HCT116 (cell line): ENCODE data around the gene SH2D3C.
A peak's percentile ranks its signal among the peaks of the same experiment; 100 is the strongest.

Experiments
- CEBPB ChIP-seq: IDR thresholded peaks from 2 replicates; pipeline ENCODE4 v1.6.1; 2012; ENCODE audit warnings: low read depth
- ELF1 ChIP-seq: IDR thresholded peaks from 2 replicates; pipeline ENCODE4 v1.6.1; 2012; ENCODE audit warnings: low read depth, borderline replicate concordance
- EZH2 ChIP-seq: fragments of 200-600 bp; sonication (generic); IDR thresholded peaks from 2 replicates; pipeline ENCODE4 v1.6.1; 2017; ENCODE audit warnings: antibody characterized with exemption, mixed run types
- EZH2phosphoT487 ChIP-seq: fragments of 200-600 bp; IDR thresholded peaks from 2 replicates; pipeline ENCODE4 v1.6.1; 2018; ENCODE audit warnings: antibody characterized with exemption, borderline replicate concordance
- JUND ChIP-seq: IDR thresholded peaks from 2 replicates; pipeline ENCODE4 v1.6.1; 2012
- POLR2A ChIP-seq: IDR thresholded peaks from 2 replicates; pipeline ENCODE4 v1.7.0; 2011; ENCODE audit warnings: borderline replicate concordance; ENCODE audit not compliant: insufficient read depth, insufficient read length; ENCODE audit errors: extremely low read depth
- POLR2AphosphoS5 ChIP-seq: IDR thresholded peaks from 2 replicates; pipeline ENCODE4 v1.6.1; 2011; ENCODE audit warnings: mild to moderate bottlenecking, low read depth, low read length, moderate library complexity
- SIN3A ChIP-seq: IDR thresholded peaks from 2 replicates; pipeline ENCODE4 v1.6.1; 2012; ENCODE audit warnings: low read depth
- ZNF274 ChIP-seq: fragments of 200-500 bp; sonication (Bioruptor generic); IDR thresholded peaks from 2 replicates; pipeline ENCODE4 v1.6.1; 2014; ENCODE audit warnings: mild to moderate bottlenecking, low read depth, low read length, inconsistent platforms
- TF ChIP-seq, protein P1 (sequence below): IDR thresholded peaks from 2 replicates; pipeline ENCODE4 v1.6.1; 2012; ENCODE audit warnings: low read depth
- TF ChIP-seq, protein P2 (sequence below), 3 experiments: fragments of 200-600 bp in 1 of 3; sonication (generic) in 1 of 3; IDR thresholded peaks in 2 of 3; conservative IDR thresholded peaks in 1 of 3; 2 replicates each; pipeline ENCODE4 v1.5.1; 2012 to 2017; ENCODE audit warnings: low read depth in 2 of 3, low read length in 2 of 3, antibody characterized with exemption in 1 of 3, borderline replicate concordance in 1 of 3, control low read depth in 1 of 3, mild to moderate bottlenecking in 1 of 3, mixed read lengths in 1 of 3, mixed run types in 1 of 3, moderate library complexity in 1 of 3; ENCODE audit not compliant: insufficient read depth in 1 of 3
- TF ChIP-seq, protein P3 (sequence below): IDR thresholded peaks from 2 replicates; pipeline ENCODE4 v1.6.1; 2011; ENCODE audit warnings: mild to moderate bottlenecking, low read length, moderate library complexity; ENCODE audit not compliant: insufficient replicate concordance; ENCODE audit errors: extremely low read depth

DNA sequence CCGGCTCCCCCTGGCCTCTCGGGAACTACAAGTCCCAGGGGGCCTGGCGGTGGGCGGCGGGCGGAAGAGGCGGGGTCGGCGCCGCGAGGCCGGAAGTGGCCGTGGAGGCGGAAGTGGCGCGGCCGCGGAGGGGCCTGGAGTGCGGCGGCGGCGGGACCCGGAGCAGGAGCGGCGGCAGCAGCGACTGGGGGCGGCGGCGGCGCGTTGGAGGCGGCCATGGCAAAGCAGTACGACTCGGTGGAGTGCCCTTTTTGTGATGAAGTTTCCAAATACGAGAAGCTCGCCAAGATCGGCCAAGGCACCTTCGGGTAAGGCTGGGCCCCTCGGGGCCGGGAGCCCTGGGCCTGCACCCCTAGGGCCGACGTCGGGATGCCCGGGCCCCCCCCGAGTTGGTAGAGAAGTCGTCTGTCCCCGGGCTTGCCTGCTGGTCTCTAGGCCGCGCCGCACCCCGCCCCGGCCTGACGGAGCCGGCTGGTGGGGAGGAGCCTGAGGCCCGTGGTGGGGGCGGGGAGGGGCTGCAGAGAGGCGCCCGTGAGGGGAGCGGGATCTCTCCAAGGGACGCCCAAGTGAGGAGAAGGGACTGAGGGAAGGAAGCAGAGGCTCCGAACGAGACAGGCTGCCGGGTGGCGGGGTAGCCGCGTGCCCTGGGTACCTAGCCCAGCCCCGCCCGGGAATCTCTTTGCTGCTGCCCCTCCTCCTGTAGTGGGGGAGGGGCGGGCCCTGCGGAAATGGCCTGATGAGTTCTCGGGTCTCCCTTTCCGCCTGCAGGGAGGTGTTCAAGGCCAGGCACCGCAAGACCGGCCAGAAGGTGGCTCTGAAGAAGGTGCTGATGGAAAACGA is 7.7 kb upstream of the SH2D3C start, which contains the start of gene CDK9:
- TF ChIP-seq, protein P1, sequence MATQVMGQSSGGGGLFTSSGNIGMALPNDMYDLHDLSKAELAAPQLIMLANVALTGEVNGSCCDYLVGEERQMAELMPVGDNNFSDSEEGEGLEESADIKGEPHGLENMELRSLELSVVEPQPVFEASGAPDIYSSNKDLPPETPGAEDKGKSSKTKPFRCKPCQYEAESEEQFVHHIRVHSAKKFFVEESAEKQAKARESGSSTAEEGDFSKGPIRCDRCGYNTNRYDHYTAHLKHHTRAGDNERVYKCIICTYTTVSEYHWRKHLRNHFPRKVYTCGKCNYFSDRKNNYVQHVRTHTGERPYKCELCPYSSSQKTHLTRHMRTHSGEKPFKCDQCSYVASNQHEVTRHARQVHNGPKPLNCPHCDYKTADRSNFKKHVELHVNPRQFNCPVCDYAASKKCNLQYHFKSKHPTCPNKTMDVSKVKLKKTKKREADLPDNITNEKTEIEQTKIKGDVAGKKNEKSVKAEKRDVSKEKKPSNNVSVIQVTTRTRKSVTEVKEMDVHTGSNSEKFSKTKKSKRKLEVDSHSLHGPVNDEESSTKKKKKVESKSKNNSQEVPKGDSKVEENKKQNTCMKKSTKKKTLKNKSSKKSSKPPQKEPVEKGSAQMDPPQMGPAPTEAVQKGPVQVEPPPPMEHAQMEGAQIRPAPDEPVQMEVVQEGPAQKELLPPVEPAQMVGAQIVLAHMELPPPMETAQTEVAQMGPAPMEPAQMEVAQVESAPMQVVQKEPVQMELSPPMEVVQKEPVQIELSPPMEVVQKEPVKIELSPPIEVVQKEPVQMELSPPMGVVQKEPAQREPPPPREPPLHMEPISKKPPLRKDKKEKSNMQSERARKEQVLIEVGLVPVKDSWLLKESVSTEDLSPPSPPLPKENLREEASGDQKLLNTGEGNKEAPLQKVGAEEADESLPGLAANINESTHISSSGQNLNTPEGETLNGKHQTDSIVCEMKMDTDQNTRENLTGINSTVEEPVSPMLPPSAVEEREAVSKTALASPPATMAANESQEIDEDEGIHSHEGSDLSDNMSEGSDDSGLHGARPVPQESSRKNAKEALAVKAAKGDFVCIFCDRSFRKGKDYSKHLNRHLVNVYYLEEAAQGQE: no peak
- TF ChIP-seq CEBPB (no peak), SIN3A (no peak), EZH2 (no peak), ZNF274 (no peak), POLR2A (no peak), EZH2phosphoT487 (no peak), POLR2AphosphoS5 (peak; percentile 54), JUND (no peak), ELF1 (no peak)
- TF ChIP-seq, protein P2, sequence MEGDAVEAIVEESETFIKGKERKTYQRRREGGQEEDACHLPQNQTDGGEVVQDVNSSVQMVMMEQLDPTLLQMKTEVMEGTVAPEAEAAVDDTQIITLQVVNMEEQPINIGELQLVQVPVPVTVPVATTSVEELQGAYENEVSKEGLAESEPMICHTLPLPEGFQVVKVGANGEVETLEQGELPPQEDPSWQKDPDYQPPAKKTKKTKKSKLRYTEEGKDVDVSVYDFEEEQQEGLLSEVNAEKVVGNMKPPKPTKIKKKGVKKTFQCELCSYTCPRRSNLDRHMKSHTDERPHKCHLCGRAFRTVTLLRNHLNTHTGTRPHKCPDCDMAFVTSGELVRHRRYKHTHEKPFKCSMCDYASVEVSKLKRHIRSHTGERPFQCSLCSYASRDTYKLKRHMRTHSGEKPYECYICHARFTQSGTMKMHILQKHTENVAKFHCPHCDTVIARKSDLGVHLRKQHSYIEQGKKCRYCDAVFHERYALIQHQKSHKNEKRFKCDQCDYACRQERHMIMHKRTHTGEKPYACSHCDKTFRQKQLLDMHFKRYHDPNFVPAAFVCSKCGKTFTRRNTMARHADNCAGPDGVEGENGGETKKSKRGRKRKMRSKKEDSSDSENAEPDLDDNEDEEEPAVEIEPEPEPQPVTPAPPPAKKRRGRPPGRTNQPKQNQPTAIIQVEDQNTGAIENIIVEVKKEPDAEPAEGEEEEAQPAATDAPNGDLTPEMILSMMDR (IDR thresholded peaks at IDR 0.05 in 2 of 3, conservative IDR thresholded peaks at IDR 0.05 in 1 of 3; ENCODE audit: borderline replicate concordance in 1 of 3, insufficient read depth in 1 of 3, low read depth in 2 of 3, low read length in 2 of 3): no peak
- TF ChIP-seq, protein P3, sequence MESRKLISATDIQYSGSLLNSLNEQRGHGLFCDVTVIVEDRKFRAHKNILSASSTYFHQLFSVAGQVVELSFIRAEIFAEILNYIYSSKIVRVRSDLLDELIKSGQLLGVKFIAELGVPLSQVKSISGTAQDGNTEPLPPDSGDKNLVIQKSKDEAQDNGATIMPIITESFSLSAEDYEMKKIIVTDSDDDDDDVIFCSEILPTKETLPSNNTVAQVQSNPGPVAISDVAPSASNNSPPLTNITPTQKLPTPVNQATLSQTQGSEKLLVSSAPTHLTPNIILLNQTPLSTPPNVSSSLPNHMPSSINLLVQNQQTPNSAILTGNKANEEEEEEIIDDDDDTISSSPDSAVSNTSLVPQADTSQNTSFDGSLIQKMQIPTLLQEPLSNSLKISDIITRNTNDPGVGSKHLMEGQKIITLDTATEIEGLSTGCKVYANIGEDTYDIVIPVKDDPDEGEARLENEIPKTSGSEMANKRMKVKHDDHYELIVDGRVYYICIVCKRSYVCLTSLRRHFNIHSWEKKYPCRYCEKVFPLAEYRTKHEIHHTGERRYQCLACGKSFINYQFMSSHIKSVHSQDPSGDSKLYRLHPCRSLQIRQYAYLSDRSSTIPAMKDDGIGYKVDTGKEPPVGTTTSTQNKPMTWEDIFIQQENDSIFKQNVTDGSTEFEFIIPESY: no peak
